Right lobe of liver (tissue), 6 donors: ENCODE measurements around the gene PTPRN2. TPM values are rescaled to one million over a fixed set of nuclear protein-coding genes. Genes with fewer than 3 reads are reported as not detected.
A peak's percentile ranks its signal among the peaks of the same experiment; 100 is the strongest.
"Not testable (repeated sequence)": the region's sequence is repeated elsewhere in the genome, so short reads cannot be mapped to it uniquely, and the experiment has no call there.

Experiments
- ATAC-seq, 4 donors: fragments of 200-7000 bp; cut with Tn5 transposase; one replicate each; pipeline ENCODE4 v1.9.1; 2020; ENCODE audit warnings: mild to moderate bottlenecking in 4 of 4, moderate library complexity in 4 of 4
- DNase-seq, 3 donors: peaks; one replicate each; pipeline ENCODE4 v3.0.0-alpha.2; 2020
- H3K27ac ChIP-seq, 3 donors: fragments of 200-600 bp; one replicate each; pipeline ENCODE4 v1.8.0; 2022
- H3K27me3 ChIP-seq, 2 donors: fragments of 200-600 bp; one replicate each; pipeline ENCODE4 v1.8.0; 2022
- H3K36me3 ChIP-seq, 4 donors: fragments of 200-600 bp; sonication (generic) in 1 of 4; one replicate each; pipeline versions ENCODE4 v1.5.1 to v1.8.0; 2017 to 2022; ENCODE audit warnings: control low read depth in 1 of 4
- H3K4me1 ChIP-seq, 4 donors: fragments of 200-600 bp; sonication (generic) in 1 of 4; one replicate each; pipeline versions ENCODE4 v1.5.1 to v1.8.0; 2017 to 2022; ENCODE audit warnings: control low read depth in 1 of 4
- H3K4me3 ChIP-seq, 3 donors: fragments of 200-600 bp; one replicate each; pipeline ENCODE4 v1.8.0; 2022
- H3K9me3 ChIP-seq, 4 donors: fragments of 200-600 bp; sonication (generic) in 1 of 4; one replicate each; pipeline versions ENCODE4 v1.5.1 to v1.8.0; 2017 to 2022; ENCODE audit warnings: control low read depth in 1 of 4
- CTCF ChIP-seq, 4 donors: fragments of 200-600 bp in 3 of 4; fragments of 450-650 bp in 1 of 4; IDR thresholded peaks; one replicate each; pipeline versions ENCODE4 v1.5.1 to v1.8.0; 2016 to 2022; ENCODE audit warnings: antibody characterized with exemption in 4 of 4, mild to moderate bottlenecking in 2 of 4
- POLR2A ChIP-seq: fragments of 450-650 bp; IDR thresholded peaks from one replicate; pipeline ENCODE4 v1.6.1; 2017; ENCODE audit warnings: antibody characterized with exemption, mild to moderate bottlenecking
- WGBS: methylation state at CpG from one replicate; pipeline ENCODE4 v1.1.6; 2018; ENCODE audit warnings: low coverage, low lambda C conversion rate; ENCODE audit not compliant: insufficient coverage; ENCODE audit errors: missing lambda C conversion rate; 5-methylcytosine and 5-hydroxymethylcytosine counted together
- intact Hi-C, 2 donors: fragments of 100-400 bp; cut with DNase I; formaldehyde crosslinking; loops; one replicate each; pipeline versions ENCODE4 v1.11.2 to v1.14.1; 2022
- total RNA-seq, 6 experiments: library from RNA; depleted of rRNA in 2 of 6; stranded (reverse); fragments of >200 nt in 2 of 6; fragmentation: NEBNext Ultra II Directional in 3 of 6; extraction: Animal tissue kit (Norgen Biotek cat#: 25700) in 3 of 6; gene quantifications; one replicate each; pipeline versions ENCODE4 v1.1.0 to v1.2.4, GENCODE V29; 2016 to 2023
- donor health status: DM: no; HTN: yes; CAD: no.
- donor health status: DM: no; HTN: no; CAD: no.
- donor health status: DM: no; HTN: no; CAD: no.
- donor health status: DM: no; HTN: yes; CAD: no.
- donor health status: DM: no; HTN: yes; CAD: no.

PTPRN2 gene
- total RNA-seq, 6 experiments from 2014 or later, result 0.15 to 0.87 (median 0.67) TPM

DNA sequence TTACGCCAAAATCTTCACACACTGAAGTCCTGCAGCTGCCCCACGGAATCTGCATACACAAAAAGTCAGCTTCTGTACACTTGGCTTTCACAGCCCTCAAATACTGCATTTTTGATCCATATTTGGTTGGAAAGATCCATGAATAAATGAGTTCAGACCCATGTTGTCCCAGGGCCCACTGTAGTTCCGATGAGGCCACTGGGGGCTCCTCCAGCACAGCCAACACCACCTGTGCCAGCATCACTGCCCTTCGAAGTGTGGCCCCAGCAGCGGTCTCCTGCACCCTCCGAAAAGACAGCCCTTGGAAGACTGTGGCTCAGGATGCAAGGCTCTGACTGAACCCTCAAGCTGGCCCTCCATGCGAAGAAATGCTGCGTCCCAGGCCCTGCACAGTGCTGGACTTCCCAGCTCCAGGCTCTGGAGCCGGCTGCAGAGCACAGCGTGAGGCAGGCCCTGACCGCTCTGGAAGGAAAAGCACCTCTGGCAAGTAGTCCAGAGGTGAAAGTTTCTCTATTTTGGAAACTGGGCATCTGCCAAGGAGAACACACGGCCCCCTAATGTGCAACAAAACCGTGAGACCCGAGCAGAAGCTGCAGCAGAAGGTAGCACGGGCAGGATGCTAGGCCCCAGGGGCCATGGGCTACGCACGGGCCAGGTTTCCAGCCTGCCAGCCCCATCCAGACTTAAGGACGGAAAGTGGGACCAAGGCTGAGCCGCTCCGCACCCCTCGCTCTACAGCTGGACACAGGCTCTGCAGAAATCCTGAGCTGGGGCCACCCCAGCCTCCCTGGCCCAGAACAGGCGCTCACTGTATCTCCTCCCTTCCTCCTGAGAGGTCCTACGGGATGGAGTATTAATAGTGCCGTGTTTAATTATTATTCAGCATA is 62.6 kb downstream of the PTPRN2 start:
- Histone ChIP-seq H3K4me3 (no peak overlapping the region), H3K9me3 (no peaks in the 10 kb centered on the region), H3K4me1 (no peaks in the 10 kb centered on the region), H3K27me3 (no peaks in the 10 kb centered on the region), H3K36me3 (no peaks in the 10 kb centered on the region), H3K27ac (no peak overlapping the region)
- ATAC-seq (no peak), DNase-seq (no peak)
- intact Hi-C loops, result no loop called here
- TF ChIP-seq POLR2A, result no peak
- no peak for TF ChIP-seq CTCF (IDR thresholded peaks at IDR 0.05)
- 33% methylated on average over 1 of the region's 24 CpGs for WGBS

- H3K4me1 ChIP-seq, H3K36me3 ChIP-seq, intact Hi-C loops, H3K9me3 ChIP-seq, H3K27me3 ChIP-seq, ATAC-seq, H3K27ac ChIP-seq, DNase-seq, H3K4me3 ChIP-seq: not testable (repeated sequence)
- 38% methylated on average over 2 of the region's 14 CpGs for WGBS
These were observed 63.3 kb downstream of the PTPRN2 start for GRCh38 chr7:158524286-158524685.

- H3K9me3 ChIP-seq, H3K27ac ChIP-seq, H3K27me3 ChIP-seq, DNase-seq, intact Hi-C loops, H3K4me1 ChIP-seq, ATAC-seq, H3K36me3 ChIP-seq, H3K4me3 ChIP-seq: not testable (repeated sequence)
- no CpG with 5 or more reads among the region's 11 CpGs for WGBS
These were observed 63.7 kb downstream of the PTPRN2 start for GRCh38 chr7:158523877-158524276.

DNA sequence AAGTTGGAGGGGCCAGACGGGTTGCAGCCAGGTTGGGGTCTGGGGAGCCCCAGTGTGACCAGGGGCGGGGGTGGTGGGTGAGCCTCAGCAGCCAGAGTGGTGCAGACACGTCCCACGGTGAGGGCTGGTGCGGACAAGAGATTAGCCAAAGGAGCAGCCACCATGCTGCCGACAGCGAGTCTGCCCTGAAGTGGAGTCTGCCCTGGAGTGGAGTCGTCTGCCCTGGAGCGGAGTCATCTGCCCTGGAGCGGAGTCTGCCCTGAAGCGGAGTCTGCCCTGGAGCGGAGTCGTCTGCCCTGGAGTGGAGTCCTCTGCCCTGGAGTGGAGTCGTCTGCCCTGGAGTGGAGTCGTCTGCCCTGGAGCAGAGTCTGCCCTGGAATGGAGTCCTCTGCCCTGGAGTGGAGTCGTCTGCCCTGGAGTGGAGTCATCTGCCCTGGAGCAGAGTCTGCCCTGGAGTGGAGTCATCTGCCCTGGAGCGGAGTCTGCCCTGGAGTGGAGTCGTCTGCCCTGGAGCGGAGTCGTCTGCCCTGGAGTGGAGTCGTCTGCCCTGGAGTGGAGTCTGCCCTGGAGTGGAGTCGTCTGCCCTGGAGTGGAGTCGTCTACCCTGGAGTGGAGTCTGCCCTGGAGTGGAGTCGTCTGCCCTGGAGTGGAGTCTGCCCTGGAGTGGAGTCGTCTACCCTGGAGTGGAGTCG is 64.3 kb downstream of the PTPRN2 start:
- H3K27me3 ChIP-seq, H3K9me3 ChIP-seq, H3K4me1 ChIP-seq, H3K36me3 ChIP-seq, intact Hi-C loops, DNase-seq, H3K27ac ChIP-seq, H3K4me3 ChIP-seq, ATAC-seq: not testable (repeated sequence)
- 92% methylated on average over 12 of the region's 26 CpGs for WGBS

GRCh38 chr7:158521795-158522194 is 65.8 kb downstream of the PTPRN2 start:
- DNase-seq, H3K36me3 ChIP-seq, H3K9me3 ChIP-seq, H3K27me3 ChIP-seq, H3K4me3 ChIP-seq, H3K4me1 ChIP-seq, ATAC-seq, H3K27ac ChIP-seq, intact Hi-C loops: not testable (repeated sequence)
- WGBS, result 78% methylated on average over 14 of the region's 18 CpGs

DNA sequence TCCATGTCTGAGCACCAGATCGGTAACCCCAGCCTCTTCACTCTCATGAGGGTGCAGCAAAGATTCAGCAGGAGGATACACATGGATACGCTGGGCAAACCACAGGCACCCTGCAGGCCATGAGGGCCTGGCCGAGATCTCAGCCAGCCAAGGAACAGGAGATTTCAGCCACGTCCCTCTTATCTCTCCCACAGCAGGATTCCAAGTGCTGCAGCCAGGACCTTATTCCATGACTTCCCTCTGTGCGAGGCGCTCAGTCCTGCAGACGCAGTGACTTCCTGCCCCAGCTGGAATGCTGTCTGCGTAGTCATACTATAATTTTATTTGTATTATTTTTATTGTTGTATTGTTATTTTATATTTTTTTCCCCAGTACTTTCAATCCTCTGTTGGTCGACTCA is 66.8 kb downstream of the PTPRN2 start:
- Histone ChIP-seq H3K36me3 (no peaks in the 10 kb centered on the region), H3K27ac (no peak overlapping the region), H3K4me3 (no peak overlapping the region), H3K9me3 (no peaks in the 10 kb centered on the region), H3K4me1 (no peaks in the 10 kb centered on the region), H3K27me3 (no peaks in the 10 kb centered on the region)
- DNase-seq (no peak), ATAC-seq (peak; percentile 38 to 77 (median 64))
- TF ChIP-seq POLR2A (no peak), CTCF (IDR thresholded peaks at IDR 0.05) (no peak)
- intact Hi-C loops, result no loop called here
- WGBS, result 70% methylated on average over 7 of the region's 9 CpGs
